Stromal cell of bone marrow (primary cell): ENCODE data around the gene BRINP3.

Experiments
- DNase-seq: peaks from one replicate; pipeline ENCODE4 v3.0.0-alpha.2; 2012; ENCODE audit warnings: low read depth

The BRINP3 gene

DNA sequence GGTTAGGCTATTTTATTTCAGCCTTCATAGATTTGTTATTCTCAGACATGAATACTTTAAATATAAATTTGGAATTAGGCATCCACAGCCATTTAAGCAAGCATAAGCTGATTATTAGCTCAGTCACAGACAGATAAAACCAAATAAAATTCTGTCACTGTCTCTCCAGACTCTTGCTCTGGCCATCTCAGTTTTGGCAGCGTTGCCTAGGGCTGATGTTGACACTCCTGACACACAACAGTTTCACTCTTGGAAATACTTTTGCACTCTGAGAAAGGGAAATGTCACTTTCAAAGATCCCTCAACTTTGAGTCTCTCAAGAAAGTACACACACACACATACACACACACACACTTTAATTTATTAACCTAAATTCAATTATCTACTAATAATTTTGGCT, 372.7 kb downstream of the BRINP3 start:
- no peak for DNase-seq

DNA sequence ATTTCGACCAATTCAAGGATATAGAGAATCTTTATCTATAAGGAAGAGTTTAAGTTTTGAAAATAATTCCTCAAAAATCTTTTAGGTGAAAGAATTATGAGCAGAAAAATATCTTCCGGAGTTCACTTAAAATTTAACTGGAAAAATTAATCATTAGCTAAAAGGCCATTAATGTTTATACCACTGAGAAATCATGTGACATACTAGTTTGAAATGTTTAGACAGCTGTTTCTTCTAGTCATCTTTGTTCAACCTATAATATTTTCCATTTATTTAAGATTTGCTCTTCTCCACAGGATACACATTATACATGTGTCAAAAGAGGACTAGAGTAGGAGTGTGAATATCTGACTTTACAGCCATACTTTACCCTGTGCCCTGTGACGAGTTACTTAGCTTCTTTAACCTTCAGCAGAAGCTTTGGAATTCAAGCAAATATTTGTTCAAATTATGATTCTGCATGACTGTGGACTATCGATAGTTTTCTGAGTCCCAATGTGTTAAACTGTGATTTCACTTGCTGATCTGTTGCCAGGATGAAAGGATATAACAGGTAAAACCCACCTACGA, 374.8 kb downstream of the BRINP3 start:
- no peak for DNase-seq

DNA sequence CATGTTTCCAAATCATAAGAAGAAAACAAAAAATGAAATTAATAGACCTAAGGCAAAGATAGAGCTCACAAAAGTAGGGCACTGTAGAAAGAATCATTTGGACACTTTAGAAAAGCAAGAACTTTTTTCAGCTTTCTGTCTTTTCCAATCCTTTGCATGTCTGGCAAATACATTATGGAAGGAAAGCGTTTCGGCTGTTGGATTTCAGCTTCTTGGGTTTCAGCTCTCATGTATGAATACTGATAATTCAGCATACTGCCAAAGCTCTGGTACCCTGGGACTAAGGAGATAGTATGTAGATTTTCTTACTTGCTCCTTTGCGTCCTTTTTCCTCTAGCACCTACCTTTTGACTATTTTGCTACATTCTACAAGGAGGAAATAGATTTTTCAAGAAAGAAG, 375.9 kb downstream of the BRINP3 start:
- DNase-seq: no peak

DNA sequence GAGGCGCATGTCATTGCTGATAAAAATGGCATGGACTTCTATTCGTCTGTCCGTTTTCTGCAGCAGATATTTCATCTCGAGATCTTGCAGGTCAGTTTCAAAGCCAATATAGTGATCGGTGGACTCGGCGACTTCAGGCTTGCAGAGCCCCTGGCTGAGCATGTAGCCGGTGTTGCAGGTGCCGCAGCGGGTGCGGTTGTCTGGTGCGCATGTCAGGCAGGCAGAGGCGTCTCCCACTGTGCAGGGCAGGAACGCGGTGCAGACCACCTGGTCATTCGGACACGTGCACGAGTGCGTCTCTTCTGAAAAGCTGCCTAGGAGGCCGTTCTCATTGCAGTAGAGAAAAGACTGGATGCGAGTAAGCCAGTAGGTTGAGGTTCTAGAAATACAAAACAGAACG, 378.9 kb downstream of the BRINP3 start:
- no peak for DNase-seq

DNA sequence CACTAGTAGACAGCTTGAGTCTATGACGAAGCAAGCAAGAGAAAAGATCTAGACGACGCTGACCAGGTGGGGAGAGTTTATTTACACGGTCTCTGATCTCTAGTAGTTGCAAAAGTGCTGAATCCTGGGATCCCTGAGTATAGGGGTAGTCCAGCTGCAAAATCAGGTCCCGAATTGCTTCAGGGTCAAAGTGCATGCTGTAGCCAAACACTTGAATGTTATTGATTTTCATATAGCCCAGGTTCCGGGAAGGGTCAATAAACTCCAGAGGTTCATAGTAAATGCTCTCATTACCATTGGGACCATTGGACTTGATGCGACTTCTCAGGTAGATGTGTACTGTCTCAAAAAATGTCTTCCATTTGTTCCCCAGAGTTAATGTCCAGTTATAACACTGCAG, 379.6 kb downstream of the BRINP3 start:
- DNase-seq: no peak

DNA sequence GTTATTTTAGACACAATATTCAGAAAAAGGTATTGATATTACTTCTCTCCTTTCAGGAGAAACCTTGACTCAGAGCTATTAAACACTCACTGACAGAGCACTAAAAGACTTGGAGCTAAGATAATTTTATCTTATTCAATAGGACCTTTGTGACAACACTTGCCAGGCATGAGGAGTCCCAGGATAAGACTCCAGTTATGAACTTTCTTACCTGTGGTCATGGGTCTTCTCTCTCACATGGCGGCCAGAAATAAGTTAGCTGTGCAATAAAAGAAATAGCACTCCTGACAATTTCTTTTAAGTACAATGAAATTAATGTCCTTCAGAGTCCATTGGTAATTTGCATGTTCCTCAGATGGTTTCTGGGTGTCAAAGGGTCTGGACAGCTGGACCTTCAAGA, 382.1 kb downstream of the BRINP3 start:
- no peak for DNase-seq

DNA sequence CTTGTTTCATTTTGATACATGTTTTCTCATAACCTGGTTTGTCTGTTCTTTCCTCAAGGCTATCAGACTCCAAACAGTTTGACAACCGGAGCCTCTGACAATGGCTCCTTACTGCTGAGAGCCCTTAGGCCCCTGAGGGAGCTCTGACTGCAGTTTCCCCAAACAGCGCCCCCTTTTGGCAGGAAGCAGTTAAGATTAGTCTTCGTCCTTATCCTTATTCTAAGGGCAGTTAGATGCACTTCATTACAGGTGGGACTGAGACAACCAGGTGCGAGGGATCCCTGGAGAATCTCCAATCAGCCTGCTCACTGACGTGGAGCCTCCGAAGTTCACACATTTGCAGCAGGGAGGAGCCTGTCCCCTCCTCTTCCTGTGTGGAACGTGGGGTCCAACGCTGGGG, 393.1 kb downstream of the BRINP3 start:
- DNase-seq: no peak

DNA sequence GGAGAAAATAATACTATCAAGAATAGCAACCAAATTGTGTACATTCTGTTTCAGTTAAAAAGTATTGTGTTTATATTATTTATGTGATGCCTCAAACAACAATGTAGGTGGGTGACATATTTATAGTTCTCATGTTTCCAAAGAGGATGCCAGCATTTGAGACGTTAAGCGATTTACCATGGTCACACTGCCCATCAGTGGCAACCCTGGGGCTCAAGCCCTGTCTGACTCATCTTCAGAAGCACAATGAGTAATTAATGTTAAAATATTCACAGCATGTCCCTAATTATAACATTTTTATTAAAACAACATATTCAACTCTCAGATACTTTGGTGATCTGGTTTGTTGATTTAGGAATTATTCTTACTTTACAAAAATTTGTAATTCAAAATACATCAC, 409.4 kb downstream of the BRINP3 start:
- DNase-seq: no peak

DNA sequence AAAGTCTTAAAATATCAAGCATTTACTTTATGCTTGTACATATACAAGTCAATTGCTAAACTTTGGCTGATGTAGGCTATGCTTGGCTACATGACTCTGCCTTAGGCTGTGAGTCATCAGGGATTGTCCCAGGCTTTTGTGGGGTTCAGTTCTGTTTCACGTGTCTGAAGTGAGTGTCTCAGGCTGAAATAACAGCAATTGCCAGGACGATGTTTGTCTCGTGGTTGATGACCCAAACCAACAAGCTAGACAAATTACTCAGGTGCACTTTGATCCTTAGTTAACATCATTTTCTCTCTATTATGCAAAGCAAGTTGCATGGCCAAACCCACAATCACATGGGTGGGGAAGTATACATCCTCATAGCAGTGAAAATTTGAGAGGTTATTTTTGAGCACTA, 410.1 kb downstream of the BRINP3 start:
- DNase-seq: no peak

DNA sequence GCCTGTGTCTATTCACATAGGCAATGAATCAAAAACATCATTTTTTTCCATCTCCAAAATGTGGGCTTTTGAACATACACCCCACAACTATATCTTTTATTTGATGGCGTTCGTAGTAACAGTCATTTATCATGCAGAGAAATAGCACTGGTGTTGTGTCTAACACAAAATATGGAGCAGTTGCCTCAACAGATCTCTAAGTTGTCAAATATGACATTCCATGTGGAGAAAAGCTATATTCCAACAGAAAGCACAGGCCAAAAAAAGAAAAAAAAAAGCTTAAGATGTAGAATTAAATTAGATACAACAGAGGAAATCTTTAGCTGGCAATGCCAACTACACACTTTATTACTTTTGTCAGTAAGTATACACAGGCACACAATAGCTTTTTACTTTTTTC, 411.7 kb downstream of the BRINP3 start:
- no peak for DNase-seq

DNA sequence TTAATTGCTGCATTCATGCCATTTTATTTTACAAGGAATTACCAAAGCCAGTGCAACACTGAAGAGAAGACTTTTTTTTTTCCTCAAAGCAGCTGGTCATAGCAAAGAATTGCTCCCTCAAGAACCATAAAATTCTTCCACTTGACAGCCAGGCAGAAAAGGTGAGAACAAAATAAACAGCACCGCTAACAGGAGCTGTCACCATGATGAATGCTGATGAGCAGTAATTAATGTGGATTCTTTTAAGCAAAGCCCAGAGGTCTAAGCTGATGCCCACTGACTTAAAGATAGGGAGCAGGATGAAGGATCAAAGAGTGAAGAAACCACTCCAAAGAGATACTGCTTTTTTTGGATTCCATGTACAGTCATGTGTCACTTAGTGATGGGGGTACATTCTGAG, 428.4 kb downstream of the BRINP3 start:
- no peak for DNase-seq
